ENCODE data around the gene PDE1C.

- TF ChIP-seq EZH2phosphoT487 (IDR thresholded peaks at IDR 0.05; ENCODE audit: insufficient read depth, low read depth) (no peak), EZH2 (IDR thresholded peaks at IDR 0.05; ENCODE audit: insufficient read depth, poor library complexity, severe bottlenecking) (no peak)
Observed at GRCh38 chr7:31919678-31920369, 150.4 kb downstream of the PDE1C start.

All from GM23248 (cell line).